HG02678 (cell line): ENCODE results near the gene SLC12A1.
A peak's percentile ranks its signal among the peaks of the same experiment; 100 is the strongest.

ENCODE experiments used
- ATAC-seq: cut with Tn5 transposase; IDR thresholded peaks from one replicate; pipeline ENCODE4 v1.9.1; 2021; ENCODE audit warnings: mild to moderate bottlenecking, moderate library complexity; ENCODE audit not compliant: unreplicated experiment

The SLC12A1 gene

DNA sequence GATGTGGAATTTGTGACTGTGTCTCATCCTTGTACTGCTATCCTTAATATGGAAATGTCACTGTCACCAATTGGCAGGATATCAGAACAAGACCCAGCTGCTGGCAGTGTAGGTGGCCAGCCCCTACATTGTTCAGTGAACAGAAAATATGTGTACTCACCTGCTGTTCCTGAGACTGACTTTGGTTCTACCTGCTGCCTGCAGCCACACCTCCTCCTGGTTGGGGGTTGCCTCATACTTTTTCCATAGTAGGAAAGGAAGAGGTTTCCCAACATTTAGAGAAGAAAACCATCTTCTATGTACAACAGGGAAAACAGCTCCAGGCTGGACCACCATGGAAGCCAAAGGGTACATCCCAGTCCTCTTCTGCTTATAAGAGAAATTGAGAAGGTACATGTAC lies 35.9 kb downstream of the SLC12A1 start:
- ATAC-seq = no peak

DNA sequence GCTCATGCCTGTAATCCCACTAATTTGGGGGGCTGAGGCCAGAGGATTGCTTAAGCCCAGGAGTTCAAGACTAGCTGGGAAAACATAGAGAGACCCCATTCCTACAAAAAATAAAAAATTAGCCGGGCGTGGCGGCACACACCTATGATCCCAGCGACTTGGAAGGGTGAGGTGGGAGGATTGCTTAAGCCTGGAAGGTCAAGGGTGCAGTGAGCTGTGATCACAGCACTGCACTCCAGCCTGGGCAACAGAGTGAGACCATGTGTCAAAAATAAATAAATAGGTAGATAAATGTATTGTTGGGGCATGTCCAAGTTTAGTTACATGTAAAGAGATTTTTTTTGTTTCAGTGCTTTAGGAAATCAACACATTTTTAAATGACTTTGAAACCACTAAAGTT lies 36.4 kb downstream of the SLC12A1 start:
- ATAC-seq = no peak

DNA sequence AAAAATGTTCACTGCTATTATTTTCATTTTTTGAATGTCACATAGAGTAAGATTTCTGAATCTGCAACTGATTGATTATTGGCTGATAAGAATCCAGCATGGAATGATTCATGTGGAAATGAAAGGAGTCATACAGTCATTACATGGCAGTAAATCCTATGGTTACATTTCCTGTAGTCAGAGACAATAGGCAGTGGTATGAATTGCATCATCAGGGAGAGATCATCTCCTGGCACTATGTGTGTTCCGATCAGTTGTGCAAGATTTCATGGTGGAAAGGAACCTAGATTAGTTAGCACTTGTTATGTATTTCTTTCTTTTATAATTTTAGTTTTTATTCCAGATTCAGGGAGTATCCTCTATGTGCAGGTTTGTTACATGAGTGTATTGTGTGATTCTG lies 38.8 kb downstream of the SLC12A1 start:
- ATAC-seq = no peak

DNA sequence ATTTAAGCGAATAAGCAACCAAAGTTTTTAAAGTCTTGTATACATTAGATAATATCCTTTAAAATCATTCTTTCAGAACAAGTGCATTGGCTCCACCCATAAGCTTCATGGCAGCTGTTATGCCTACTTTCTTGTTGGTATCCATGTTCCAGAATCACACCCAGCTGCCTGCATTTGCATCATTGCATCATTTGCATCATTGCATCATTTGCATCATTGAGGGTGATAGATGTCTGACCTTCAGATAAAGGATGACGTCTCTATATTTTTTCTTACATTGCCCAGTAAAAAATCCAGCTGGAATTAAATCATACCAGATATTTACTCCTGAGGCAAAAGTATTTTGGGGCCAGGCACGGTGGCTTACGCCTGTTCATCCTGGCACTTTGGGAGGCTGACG lies 42.3 kb downstream of the SLC12A1 start:
- no peak for ATAC-seq

DNA sequence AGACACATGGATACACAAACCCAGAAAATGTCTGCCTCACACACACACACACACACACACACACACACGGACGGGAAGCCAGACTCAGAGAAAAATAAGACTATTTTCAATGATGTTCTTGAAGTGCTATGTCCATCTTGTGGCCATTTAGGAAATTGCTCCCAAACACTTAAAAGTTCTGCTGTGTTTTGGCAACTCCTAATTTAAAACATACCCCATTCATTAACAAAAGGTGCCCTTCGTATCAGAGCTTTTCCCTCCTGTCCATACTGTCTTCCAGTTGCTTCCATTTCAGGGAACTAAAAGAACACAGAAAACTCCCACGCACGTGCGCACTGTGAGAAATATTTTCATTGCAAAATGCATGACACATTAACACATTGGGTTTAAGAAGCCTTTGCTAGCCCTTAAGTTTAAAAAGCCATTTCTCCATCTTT lies 44.6 kb downstream of the SLC12A1 start:
- ATAC-seq = no peak

DNA sequence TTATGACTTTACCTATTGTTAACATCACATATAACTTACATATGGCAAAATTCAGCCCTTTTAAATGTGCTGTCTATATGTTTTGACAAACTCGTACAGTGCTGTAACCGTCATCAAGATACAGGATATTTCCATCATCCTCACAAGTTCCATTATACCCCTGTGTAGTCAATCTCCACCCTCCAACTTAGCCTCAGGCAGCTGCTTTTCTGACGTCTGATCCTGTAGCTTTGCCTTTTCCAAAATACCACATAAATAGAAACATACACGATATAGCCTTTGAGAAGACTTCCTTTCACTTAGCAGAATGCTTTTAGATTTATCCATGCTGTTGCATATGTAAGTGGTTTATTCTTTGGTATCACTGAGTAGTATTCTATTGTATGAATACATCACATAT lies 47.1 kb downstream of the SLC12A1 start:
- ATAC-seq = no peak

DNA sequence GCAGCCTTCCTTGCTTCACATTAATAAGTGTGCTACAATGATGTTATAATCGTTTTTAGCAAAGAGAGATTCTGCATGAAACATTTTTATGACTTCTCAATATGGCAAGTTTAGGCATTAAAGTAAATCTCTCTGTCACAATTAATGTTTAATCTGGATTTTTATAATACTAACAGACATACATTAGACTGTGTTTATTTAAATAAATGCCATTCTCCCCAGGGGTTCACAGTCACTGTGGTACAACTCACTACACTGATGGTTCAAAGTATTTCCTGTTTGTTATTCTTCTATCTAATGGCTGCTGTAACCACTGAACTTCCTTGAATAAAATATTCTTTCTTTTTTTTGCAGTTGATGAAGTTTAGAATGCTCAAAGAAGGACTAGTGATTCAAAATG lies 59.0 kb downstream of the SLC12A1 start:
- ATAC-seq = no peak

DNA sequence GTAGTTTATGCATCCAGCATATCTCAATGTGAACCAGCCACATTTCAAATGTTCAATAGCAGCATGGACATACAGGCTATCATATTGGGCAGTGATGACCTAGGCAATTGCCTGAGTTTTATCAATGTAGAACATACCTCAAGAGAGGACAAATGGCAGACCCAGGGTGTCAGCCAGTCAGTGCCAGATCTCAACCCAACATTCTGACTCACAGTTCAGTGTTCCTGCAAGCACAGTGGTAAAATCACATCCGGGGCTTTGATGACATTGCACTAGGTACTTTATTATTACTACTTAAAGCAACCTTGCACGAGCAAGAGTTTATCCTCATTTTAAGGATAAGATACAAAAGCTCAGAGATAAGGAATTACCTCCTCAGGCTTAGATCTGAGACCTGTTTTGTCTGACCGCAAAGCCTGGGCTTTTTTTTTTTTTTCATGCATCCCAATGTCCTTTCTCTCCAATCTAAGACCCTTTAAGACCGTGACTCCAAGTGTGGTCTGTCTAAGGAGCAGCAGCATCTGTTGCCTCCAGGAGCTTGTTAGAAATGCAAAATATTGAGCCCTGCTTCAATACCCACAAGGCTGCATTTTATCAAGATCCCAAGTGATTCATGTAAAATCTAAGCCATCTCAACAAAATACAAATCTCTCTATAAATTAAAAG lies 60.1 kb downstream of the SLC12A1 start:
- no peak for ATAC-seq

DNA sequence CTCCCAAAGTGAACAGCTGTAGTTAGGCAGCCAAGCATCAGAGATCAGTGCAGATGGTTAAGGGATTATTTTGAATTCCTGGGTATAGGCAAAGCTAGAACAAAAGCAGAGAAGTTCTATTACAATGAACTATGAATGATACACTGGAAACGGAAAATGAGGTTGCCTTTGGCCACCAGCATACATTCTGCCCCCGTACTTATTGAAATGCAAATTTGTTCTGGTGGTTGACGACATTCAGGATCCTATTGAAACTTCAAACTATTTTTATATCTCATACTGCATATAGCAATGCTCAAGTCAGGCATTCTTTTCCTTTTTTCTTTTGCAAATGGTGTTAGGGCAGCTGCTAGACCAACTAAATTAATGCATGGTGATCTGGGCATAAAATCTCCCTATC lies 61.7 kb downstream of the SLC12A1 start:
- ATAC-seq = no peak

DNA sequence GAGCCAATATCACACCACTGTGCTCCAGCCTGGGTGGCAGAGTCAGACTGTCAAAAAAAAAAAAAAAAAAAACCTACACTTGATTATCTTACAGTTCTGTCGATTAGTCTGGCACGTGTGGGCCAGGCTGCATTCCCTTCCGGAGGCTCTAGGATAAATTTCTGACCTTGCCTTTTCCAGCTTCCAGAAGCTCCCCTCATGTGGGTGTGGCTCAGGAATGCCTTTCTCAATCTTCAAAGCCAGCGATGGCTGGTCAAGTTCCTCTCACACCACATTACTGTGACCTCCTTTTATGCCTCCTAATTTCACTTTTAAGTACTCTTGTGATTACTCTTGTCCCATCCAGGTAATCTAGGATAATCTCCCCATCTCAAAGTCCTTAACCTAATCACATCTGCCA lies 66.9 kb downstream of the SLC12A1 start:
- ATAC-seq = no peak

DNA sequence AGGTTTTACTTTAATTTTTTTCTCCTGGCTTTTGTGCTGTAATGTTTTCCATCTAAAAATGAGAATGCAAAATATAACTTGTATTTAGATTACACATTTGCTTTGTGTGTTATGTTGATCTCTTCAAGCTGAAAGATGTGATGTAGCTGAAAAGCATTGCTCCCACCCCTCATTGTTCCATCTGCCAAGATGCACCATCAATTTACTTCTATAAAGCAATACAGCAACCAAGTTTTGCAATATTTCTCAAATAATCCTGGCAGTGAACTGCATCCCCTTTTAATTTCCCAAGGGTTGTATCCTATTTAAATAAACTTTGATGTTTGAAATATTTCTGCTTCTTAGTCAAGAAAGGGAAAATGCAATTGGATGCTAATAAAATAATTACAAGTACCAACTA lies 72.6 kb downstream of the SLC12A1 start:
- ATAC-seq = no peak

DNA sequence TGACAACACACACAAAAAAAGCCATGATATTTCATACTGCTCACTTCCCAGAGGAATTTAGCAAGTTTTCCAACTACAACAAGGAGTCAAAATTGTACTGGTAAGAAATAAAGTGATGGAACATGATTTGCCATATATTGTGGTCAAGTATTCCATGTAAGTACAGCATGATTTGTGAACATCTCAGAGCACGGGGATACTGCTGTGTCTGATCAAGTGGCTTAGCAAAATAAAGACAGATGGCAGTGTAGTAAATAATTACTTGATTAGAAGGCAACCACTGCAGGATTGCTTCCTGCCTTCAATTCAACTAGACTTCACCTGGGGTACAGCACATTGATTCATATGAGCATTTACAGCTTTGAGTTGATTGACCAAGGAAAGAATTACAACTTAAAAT lies 73.5 kb downstream of the SLC12A1 start:
- no peak for ATAC-seq

DNA sequence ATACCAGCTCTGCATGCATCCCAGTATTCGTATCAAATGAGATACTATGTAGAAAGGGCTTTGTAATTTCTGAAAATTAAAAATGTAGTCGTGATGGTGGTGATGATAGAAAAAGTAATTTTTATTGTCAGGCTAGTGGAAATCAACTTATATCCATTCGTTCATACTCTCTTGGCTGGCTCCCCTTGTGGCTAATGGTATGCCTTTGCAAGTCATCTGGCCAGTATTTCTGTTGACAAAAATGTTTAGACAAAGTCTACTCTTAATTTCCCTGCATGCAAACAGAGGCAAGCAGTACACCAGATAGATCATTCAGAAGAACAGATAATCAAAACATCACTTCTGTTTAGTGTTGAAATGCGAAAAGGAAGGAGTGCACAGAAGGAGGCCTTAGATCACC lies 75.6 kb downstream of the SLC12A1 start:
- ATAC-seq = no peak

DNA sequence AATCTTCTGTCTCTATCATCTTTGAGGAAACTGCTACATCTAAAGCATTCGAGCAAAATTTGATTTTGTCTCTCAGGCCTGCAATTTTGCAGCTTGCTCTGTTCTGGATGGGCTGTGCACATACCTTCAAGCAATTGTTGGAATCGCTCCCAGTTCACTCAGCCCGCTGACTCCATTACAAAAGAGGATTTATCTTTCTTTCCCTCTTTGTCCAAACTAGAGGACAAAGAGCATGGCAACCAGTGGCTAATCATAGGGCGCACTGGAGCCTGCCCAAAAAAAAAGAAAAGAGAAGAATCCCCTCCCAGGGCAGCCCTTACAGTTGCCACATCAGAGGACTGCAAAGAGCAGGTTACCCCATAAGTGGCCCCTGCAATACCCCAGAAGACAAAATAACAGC lies 76.1 kb downstream of the SLC12A1 start:
- no peak for ATAC-seq

DNA sequence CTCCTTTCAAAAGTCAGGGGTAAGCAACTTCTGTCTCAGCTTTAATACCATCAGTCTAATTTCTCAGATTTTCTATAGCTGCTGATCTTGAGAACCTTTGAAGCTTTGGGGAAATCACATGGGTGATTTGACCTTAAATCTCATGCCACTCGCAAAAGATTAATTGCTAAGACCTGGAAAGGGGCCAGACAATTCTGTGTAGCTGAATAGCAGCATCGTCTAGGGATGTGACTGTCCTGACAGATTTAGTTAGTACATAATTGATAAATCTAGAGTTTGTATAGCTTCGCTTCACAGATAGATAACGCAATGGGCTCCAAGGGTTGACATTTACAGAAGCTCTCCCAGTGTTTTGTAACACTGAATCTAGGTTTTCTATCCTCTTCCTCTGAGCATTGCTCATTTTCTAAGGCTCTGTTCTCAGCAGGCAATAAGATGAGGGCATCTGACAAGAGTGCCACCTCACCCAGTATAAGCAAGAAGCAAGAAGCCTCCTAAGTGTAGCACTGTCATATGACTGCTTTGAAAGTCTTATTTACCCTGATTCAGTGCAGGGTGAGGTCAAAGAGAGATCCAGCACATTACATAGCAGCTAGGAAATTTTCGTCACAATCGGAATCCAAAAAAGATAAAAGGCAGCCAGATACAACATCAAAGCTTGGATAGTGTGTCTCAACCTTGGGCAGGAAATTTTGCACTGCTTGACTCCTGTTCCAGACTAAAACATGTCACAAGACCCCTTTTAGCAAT lies 77.5 kb downstream of the SLC12A1 start:
- no peak for ATAC-seq

DNA sequence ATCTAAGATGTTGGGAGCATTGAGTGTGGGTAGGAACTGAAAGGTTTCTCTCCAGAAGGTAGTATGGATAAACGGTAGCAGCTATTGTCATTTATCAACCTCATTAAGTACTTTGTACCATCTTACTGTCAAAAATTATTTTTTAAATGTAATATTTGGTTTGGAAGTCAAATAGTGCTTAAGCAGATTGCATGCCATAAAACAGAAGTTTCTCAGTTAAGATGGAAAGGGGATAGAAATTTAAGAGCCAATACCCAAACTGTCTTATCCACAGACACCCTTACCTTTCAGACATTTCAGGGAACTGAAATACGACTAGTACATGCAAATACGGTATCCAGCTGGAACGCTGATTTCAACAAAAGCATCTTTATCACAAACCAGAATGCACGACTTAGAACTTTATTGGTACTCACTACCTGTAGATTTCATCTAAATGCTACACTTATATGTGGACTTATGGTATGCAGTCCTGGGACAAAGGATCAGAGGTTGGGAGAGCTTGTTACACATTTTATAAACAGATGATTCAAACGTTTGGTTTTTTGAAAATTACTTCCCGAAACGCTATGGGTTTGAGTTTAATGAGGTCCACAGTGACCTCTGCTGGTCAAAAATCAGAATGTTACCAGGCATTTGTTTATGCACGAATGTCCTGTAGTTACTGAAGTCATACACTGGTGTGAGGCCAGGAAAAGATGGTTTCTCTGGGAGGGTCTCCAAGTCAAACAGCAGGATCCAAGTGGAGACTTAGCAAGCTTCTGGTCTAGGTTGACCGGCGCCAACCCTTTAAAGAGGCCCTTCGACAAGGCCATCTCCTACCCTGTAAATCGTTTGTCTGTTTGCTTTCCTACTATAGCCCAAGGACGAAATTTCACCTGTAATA lies 79.5 kb downstream of the SLC12A1 start:
- peak; percentile 76 for ATAC-seq

DNA sequence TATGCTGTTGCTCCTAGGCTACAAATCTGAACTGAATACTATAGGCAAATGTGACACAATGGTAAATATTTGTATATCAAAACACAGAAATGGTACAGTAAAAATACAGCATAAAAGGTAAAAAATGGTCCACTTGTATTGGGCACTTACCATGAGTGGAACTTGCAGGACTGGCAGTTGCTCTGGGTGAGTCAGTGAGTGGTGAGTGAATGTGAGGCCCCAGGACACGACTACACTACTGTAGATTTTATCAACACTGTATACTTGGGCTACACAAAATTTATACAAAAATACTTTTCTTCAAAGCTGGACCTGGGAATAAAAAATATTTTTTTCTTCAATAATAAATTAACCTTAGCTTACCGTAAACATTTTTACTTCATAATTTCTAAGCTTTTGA lies 83.5 kb downstream of the SLC12A1 start:
- no peak for ATAC-seq

DNA sequence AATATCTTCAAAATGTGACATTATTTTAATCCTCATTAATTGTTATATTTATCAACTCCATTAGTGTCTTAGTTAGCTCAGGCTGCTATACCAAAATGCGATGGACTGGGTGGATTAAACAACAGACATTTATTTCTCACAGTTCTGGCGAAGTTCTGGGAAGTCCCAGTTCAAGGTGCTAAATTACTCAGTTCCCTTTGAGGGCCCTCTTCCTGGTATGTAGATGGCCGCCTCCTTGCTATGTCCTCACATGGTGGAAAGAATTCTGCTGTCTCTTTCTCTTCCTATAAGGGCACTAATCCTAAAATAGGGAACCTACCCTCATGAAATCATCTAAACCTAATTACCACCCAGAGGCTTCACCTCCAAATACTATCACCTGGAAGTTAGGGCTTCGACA lies 86.4 kb downstream of the SLC12A1 start:
- no peak for ATAC-seq

DNA sequence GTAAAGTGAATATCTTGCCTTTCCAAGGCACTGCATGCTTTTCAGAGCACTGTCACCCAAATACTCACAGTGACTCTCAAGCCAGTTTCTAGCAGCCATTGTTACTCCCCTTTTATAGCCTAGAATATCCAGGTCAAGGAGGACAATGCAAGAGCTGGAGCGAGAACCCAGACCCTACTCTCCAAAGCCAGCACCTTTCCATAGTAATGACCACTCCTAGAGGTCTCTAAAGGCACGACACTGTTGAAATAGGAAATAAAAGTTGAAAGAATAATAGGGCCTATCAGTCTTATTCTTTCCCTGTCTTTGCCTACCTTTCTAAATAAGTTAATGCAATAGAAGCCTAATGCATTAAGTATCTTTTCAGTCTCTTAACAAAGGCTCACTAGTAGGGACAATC lies 91.6 kb downstream of the SLC12A1 start:
- no peak for ATAC-seq

DNA sequence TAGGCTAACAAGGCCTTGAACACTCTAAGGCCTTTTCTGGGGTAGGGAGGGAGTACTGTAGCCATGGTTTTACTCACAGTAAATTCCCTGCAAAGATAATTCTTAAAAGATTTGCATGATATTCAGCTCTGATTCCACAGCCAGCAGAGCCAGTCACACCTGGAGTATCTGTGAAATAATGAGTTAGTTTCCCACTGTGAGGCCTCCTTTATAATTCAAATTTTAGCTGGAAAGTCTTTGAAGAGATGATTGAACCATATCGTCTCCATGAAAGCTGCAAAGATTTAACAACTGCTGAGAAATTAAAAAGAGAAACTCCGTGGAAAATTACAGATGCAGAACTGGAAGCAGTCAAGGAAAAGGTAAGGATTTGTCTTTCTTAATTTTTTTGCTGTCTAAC lies 92.8 kb downstream of the SLC12A1 start:
- ATAC-seq = no peak

DNA sequence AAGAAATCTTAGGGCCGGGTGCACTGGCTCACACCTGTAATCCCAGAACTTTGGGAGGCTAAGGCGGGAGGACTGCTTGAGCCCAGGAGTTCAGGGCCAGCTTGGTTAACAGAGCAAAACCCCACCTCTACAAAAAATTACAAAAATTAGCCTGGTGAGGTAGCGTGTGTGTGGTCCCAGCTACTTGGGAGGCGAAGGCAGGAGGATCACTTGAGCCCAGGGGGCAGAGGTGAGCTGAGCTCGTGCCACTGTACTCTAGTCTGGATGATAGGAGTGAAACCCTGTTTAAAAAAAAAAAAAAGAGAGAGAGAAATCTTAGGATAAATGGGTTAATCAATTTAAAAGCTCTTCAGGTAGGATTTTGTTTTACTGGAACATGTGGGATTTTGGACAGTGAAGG lies 93.9 kb downstream of the SLC12A1 start:
- no peak for ATAC-seq

DNA sequence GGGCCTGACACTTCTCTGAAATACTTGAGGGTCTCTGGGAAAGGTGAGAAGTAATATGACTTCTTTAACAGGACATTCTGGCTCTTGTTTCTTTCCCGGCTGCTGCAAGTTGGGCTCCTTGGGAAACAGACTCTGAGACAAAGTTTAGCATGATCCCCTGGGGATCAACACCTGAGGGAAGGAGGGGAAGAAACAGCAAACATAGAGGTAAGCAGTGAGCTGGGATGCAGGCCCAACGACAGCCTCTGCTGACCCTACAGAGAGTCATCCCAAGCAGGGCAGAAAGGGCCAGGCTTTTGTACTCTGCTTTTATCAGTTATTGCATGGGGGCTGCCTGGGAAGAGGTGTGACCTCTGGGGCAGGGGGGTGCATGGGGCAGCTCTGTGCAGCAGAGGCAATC lies 98.3 kb downstream of the SLC12A1 start:
- no peak for ATAC-seq
